Activated T-cell treated with anti-CD3 and anti-CD28 coated beads, Interleukin-2, amount 50 U/mL, for 1 hour (primary cell): ENCODE data around the gene OBP2B.
"Not testable (repeated sequence)": the region's sequence is repeated elsewhere in the genome, so short reads cannot be mapped to it uniquely, and the experiment has no call there.

Experiments
- DNase-seq: peaks from one replicate; pipeline ENCODE4 v3.0.0-alpha.2; 2020

The OBP2B gene

DNA sequence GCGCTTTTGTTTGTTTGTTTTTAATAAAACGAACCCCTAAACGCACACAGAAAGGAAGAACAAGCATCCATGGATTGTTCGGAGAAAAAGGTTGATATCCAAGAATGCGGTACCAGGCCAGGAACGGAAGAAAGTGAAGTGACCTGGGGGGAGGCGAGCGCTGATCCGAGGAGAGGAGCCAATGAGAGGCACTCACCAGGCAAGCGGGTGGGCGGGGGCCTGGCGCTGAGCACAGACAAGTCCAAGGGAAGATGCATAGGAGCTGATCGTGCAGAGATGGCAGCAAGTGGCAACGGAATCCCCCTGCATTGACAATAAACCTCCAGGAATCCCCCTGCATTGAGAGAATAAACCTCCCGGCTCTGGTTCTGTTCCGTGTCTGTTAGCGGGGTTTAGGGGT lies 8.4 kb downstream of the OBP2B start:
- DNase-seq = no peak

DNA sequence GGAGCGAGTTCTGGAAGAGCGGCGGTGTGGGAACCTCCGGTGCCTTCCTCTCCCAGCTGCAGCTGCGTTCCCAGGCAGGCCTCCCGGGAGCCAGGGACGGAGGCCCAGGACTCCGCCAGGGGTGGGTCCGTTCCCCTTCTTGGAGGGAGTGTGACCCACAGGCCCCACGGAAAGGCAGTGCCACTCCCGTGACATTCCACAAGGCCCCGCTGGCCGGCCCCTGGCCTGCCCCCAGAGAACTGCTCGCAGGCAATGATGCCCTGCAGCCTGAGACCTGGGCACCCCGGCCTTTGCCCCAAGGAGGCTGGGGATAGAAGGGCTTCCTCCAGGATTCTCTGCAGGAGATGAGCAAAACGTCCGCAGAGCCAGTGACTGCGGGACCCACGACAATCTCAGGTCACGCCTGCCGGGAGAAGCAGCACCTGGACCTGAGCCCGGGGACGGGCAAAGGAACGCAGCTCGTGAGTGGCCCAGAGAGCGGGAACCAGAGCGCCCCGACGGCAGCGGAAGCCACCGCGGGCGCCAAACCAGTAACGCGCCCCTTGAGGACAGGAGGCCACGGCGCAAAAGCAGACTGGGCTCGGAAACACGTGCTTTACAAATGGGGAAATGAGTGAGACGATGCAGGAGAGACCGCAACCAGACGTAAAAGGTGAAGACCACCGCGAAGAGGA lies 9.3 kb downstream of the OBP2B start:
- peak; percentile 60 for DNase-seq

DNA sequence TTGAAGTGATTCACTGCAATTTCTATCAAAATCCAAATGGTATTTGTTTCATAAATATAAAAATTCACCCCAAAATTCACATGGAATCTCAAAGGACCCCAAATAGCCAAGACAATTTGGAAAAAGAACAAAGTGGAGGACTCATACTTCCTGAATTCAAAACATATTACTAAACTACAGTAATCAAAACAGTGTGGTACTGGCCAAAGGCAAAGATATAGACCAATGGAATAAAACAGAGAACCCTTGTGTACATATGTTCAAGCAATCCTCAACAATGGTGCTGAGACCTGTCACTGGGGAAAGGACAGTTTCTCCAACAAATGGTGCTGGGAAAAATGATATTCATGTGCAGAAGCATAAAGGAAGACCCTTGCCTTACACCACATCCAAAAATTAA lies 14.0 kb downstream of the OBP2B start:
- no peak for DNase-seq

DNA sequence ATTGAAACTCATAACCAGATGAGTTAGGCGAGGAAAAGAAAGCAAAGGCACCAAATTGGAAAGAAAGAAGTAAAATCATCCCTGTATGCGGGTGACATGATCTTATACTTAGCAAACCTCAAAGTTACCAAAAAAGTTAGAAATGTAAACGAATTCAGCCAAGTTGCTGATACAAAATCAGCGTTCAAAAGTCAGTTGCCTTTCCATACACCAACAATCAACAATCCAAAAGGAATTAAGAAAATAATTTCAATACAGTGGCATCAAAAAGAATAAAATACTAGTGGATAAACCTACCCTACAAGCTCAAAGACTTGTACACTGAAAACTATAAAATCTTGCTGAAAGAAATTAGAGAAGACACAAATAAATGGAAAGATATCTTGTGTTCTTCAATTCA lies 14.5 kb downstream of the OBP2B start:
- no peak for DNase-seq

DNA sequence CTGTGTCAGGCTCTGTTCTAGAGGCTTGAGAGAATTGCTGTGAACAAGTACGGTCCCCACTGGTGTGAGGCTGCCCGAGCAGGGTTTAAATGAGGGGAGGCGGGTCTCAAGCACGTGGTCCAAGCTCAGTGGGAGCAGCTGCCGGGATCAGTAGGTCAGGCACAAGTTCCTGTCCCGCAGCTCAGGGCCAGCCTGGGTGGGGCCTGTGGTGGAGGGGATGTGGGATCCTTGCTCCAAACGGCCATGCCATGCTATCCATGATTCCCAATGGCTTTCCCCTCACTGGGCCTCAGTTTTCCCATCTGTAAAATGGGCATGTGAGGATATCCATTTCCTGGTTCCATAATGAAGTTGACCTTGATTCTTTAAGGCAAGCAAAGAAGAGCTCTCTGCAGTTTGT lies 17.1 kb downstream of the OBP2B start:
- no peak for DNase-seq

DNA sequence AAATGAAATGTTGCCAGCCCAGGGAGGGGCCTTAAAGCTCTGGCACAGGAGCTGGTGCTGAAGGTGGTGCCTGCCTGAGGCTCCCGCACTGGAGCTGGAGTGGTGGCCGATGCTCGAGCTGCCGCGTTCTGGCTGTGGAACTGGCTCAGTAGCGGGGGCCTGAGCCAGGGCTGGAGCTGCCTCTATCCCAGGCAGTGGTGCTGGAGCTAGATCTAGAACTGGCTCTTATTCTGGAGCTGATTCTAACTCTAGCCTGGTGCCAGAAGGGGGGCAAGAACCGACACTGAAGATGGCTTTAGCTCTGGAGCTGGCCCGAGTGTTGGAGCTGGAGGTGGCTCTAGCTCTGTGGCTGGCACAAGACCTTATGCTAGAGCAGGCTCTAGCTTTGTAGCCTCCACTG lies 19.2 kb downstream of the OBP2B start:
- DNase-seq = no peak

DNA sequence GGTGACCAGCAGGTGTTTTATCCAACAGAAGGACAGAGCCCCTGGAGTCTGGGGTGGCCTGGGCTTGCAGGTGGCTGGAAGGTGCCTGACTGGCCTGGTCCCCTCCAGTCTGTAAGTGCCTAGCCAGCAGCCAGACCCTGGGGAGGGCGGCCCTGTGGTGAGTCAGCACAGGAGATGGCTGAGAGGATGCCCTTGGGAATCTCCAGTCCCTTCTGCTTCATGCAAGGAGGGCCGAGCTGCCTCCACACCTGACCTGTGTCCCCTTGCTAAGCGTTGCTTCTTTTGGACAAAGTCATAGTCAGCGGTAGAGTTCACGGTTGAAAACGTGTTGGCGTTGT lies 20.2 kb downstream of the OBP2B start:
- DNase-seq = no peak

DNA sequence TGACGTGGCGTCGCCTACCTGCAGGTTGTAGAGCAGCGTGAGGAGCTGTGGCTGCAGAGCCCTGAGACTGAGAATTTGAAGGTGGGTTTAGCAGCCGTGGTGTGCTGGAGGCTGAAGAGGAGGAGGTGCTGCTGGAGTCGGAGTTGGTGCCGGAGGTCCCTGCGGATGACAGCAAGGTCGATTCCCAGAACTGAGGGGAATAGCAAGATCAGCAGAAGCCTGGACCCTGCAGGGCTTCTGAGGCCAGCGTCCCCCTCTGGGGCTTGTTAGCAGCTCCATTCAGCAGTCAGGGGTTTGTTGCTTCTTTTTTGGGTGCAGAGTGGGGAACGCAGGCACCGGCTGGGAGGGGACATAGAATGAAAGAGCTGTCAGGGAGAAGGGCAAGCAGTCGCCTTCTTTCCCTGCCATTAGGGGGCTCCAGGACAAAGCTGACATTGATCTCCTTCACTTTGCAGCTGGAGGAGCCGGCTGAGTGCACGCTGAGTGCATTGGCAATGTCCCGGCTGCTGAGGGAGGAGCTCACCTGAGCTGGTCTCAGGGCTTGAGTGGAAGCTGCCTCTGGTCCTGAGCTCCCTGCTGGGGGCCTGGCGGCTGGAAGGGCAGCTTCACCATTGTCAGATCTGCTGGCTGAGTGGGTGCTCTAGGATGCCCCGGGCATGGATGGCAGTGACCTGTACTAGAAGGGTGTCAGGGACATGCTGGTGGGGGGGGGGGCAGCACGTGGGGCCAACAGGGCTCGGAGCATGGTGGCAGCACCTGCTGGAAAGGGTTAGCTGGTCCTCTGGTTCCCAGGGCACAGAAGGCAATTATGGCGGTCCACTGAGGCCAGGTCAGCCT lies 20.8 kb downstream of the OBP2B start:
- DNase-seq = no peak

DNA sequence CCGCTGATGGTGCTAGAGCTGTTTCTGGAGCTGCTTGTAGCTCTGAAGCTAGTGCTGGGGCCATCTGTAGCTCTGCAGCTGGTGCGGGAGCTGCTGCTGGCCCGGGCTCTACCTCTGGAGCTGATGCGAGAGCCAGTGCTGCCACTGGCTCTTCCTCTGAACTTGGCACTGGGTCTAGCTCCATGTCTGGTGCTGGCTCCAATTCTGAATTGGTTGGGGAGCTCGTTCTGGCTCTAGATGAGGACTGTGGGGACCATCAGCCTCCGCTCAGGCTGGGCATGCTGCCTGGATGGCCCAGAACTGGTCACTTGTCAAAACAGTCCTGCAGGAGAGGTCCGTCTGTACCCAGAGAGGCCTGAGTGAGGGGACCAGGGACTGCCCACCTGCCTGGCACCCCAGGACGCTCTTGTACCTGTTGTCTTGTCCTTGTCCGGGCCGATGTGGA lies 21.5 kb downstream of the OBP2B start:
- DNase-seq = no peak

DNA sequence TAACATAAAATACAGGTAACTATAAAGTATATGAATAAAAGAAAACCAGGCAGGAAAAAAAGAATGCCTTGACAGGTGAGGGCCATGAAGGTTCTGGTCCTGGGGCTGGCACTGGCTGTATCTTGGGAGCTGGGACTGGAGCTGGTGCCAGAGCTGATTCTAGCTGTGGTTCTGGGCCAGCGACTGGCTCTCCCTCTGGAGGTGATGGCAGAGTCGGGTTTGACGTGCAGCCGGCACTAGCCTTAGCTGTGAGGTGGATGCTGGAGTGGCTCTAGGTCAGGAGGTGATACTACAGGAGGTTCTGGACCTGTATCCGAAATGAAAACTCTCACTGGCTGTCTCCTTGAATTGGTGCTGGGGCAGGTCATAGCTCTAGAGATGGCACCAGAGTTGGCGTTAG lies 22.3 kb downstream of the OBP2B start:
- DNase-seq = no peak

DNA sequence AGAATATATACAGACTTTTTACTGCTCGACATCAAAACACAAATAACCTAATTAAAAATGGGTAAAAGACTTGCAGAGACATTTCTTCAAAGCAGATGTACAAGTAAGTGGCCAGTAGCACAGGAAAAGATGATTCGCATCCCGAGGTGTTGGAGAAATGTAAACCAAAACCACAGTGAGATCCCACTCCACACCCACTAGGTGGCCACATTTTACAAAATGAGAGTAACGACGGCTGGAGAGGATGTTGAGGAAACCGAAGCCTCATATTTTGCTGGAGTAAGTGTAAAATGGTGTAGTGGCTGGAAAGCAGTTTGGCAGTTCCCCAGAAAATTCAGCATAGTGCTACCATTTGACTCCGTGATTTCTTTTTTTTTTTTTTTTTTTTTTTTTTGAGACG lies 24.1 kb downstream of the OBP2B start:
- no peak for DNase-seq

DNA sequence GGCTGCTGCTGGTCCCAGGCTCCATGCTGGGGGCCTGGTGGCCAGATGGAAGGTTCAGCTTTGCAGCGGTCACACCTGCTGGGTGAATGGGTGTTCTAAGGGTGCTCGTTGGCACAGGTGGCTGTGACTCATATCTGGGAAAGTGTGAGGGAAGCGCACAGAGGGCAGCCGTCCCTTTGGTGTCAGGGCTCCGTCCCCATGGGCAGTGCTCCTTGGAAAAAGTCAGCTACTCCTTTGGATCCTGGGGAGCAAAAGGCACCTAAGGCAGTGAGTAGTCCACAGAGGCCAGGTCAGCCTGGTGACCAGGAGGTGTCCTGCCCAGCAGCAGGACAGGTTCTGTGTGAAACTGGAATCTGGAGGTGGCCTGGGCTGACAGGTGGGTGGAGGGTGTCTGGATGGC lies 26.9 kb downstream of the OBP2B start:
- no peak for DNase-seq

DNA sequence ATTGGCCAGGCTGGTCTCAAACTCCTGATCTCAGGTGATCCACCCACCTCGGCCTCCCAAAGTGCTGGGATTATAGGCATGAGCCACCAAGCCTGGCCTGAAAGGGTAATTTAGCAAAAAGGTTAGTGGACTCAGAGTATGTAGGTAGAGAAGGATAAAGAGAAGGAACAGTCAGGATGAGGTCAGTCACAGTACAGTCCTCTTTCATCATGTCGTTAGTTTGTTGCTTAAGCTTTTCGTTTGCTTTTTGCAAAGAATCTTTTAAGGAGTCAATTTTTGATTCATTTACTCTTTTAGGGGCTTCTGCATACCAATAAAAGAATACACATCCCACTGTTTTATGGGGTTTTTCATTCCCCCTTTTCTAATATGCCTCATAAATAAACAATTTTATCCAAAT lies 27.5 kb downstream of the OBP2B start:
- DNase-seq = no peak

DNA sequence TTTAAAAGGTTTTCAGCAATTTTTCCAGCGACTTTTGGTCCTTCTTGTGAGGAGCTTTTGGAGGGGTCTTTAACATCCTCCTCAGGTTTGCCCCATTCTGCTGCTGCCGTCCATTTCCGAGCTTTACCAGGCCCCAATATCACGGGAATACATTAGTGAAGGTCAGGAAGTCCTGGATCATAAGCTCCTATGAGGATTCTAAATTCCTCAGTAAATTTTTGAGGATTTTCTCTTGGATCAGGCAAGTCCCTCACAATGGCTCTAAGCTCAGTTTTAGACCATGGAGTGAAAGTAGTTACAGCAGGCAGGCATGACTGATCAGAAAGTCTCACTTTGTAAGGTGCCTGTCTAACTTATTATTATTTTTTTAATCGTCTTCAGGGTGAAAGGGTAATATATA lies 28.1 kb downstream of the OBP2B start:
- no peak for DNase-seq

DNA sequence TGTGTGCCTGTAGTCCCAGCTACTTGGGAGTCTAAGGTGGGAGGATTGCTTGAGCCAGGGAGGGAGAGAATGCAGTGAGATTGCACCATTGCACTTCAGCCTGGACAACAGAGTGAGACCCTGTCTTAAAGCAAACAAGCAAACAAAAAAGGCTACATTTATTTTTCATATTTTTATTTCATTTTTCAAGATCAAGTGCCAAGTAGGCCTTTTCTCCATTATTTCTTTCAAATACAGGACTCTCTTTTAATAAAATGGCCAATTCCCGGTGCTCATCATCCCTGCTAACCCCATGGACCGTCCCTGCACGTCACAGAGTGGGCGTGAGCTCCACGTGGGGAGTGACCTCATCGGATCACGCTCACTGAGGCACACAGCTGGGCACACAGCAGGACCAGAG lies 36.0 kb downstream of the OBP2B start:
- no peak for DNase-seq

DNA sequence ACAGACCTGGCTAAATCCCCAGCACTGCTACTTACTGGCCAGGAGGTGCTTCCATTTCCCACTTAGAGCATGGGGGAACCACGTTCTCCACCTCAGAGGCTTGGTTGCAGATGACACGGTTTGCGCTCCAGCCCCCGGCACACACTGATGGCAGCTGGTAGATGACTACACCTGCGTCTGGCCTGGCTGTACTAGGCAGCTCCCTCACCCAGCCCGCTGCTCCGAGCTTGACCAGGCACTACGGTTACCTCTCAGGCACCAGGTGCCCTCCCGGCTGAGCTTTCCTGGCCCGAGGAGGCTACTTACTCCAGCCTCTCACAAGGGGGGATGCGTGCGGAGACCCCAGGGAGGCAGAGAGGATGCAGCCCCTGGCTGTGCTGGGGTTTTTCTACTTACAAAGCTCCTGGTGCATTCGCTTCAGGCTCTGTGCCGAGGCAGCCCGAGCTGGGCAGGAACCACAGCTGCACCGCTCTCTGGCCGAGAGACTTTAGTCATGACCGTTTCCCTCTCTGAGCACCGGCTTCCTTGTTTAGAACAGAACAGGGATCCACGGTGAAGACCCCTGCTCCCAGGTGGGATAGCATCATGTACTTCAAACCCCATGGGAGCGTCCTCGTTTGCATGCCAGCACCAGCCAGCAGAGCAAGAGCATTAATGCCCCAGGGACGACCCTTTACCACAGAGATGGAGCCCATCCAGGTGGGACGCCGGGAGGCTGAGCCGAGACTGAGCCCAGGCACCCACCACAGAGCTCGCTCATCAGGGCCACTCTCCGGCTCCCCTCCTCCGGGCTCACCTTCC lies 37.7 kb downstream of the OBP2B start:
- no peak for DNase-seq

DNA sequence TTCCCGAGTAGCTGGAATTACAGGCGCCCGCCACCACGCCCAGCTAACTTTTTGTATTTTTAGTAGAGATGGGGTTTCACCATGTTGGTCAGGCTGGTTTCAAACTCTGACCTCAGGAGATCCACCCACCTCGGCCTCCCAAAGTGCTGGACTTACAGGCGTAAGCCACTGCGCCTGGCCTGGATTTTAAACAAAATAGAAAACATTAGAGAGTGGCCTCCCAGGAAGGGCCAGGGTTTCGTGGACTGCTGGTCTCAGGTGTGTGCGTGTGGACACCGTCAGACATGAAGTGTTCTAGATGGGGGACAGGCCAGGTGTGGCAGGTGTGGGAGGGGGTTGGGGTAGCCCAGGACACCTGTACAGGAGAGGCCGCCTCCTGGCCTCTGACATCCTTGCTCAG lies 38.3 kb downstream of the OBP2B start:
- no peak for DNase-seq

DNA sequence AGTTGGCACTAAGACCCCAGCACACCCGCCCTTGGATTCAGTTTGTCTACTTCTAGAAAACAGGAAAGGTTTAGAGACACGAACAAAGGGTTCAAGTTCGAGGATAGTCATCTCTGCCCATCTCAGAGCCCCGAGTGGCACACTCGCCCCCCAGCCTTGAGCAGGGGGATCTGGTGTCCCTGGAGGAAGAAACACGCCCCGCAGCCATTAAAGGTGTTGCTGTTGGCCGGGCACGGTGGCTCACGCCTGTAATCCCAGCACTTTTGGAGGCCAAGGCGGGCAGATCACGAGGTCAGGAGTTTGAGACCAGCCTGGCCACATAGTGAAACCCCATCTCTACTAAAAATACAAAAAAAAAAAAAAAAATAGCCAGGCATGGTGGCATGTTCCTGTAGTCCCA lies 39.4 kb downstream of the OBP2B start:
- DNase-seq = not testable (repeated sequence)

DNA sequence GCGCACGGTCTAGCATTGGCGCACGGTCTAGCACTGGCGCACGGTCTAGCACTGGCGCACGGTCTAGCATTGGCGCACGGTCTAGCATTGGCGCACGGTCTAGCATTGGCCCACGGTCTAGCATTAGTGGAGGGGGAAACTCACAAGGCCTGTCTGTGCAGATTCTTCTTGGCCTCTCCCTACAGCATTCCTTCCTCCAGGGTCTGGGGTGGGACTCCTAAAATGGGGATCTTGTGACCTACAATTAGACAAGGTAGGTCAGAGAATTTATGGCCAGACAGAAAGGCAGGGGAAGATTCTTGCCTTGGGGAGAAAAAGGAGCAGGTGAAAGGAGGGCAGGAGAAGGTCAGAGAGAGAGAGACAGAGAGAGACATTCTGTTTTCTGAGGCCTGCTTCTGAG lies 39.9 kb downstream of the OBP2B start:
- DNase-seq = no peak

DNA sequence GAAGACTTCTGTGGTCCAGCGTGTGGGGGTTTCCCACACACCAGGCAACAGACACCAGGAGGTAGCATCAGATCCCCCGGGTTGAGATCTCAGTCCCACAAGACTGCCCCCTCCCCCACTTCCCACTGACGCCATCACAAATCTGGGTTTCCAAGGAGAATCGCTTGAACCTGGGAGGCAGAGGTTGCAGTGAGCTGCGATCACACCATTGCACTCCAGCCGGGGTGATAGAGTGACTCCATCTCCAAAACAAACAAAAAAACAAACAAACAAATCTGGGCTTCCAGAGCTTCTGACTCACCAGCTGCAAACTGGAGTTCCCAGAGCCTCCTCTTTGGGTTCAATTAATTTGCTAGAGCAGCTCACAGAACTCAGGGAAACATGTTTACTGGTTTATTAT lies 40.6 kb downstream of the OBP2B start:
- no peak for DNase-seq

DNA sequence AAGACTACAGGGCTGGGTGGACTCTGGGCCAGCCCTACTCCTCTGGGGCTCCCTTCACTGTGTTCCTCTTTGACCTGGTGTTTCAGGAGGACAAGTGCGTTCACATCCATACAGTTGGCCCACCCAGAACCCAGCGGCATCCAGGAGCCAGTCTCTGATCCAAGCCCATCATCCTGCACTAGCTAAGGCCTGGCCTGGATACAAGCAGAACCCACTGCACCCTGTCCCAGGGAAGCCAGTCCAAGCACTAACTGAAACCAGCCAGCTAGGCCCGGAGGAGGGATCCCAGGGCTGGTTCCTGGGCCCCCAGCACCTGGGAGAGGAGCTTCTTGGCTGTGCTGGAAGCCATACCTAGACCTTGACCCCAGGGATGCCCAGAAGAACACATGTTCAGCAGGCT lies 41.3 kb downstream of the OBP2B start:
- DNase-seq = no peak

DNA sequence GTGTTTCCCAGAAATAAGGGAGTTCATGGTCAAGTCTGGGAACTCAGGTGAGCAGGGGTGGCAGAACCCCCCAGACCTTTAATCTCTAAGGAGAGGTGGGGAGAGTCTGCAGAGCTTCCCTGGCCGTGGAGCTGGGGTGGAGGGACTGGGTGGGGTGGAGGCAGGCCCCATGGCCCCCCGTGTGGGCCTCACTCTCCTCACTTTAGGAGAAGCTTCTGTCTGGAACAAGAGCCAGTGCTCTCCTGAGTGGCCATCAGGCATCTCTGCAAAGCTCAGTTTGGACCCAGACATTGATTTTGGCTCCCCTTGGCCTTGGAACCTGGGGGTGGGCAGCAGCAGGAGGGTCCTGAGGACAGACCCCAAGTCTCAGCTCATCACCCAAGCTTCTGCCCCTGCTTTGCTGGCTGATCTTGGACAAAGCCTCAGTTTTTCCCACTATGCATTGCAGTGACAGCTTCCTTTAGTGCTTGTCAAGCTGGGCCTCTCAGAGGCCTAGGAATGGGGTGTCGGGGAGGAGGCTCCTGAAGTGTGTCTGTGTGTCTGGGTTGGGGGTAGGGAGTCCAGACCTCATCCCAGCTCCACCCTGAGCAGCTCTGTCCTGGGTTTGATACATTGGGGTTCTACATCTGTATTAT lies 41.8 kb downstream of the OBP2B start:
- no peak for DNase-seq

DNA sequence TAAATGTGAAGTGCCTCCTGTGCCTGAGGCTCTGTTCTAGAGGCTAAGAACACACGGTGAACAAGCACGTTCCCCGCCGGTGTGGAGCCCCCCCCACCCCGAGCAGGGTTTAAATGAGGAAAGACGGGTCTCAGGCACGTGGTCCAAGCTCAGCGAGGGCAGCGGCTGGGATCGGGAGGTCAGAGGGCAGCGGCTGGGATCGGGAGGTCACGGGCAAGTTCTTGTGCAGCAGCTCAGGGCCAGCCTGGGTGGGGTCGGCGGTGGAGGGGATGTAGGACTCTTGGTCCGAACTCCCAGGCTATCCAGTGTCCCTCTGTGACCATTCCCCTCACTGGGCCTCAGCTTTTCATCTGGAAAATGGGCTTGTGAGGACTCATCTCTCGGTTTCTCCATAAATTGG lies 42.7 kb downstream of the OBP2B start:
- DNase-seq = no peak

DNA sequence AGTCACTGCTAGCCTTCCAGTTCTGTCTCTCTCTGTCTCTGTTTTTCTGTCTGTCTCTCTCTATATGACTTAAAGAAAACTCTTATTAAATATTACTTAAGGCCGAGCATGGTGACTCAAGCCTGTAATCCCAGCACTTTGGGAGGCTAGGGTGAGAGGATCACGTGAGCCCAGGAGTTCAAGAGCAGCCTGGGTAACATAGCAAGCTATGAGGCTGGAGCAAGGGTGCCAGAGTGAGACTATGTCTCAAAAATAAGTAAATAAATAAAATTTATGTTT lies 43.7 kb downstream of the OBP2B start:
- DNase-seq = no peak
